DOHH2 (cell line): ENCODE data around the gene PRRT1B.

Source experiments
- H3F3A ChIP-seq: fragments of 200-600 bp; sonication (generic), shearing (Covaris generic); 2 replicates; pipeline ENCODE4 v1.6.0; 2016; ENCODE audit warnings: antibody characterized with exemption, mild to moderate bottlenecking; ENCODE audit not compliant: control insufficient read depth, insufficient read depth
- H3K27ac ChIP-seq: fragments of 200-600 bp; sonication (generic); 2 replicates; pipeline ENCODE4 v1.5.1; 2014; ENCODE audit warnings: low read depth, mild to moderate bottlenecking, low read length, moderate library complexity
- H3K27me3 ChIP-seq: fragments of 200-600 bp; sonication (generic); 2 replicates; pipeline ENCODE4 v1.6.1; 2014; ENCODE audit warnings: mild to moderate bottlenecking, low read length, mixed read lengths; ENCODE audit not compliant: control insufficient read depth
- H3K36me3 ChIP-seq: fragments of 200-600 bp; sonication (generic); 2 replicates; pipeline ENCODE4 v1.6.1; 2014; ENCODE audit warnings: mild to moderate bottlenecking, low read length, moderate library complexity, mixed read lengths; ENCODE audit not compliant: control insufficient read depth
- H3K4me1 ChIP-seq: fragments of 200-600 bp; sonication (generic); 2 replicates; pipeline ENCODE4 v1.6.1; 2014; ENCODE audit warnings: mild to moderate bottlenecking, low read length, mixed read lengths; ENCODE audit not compliant: control insufficient read depth
- H3K4me2 ChIP-seq: fragments of 200-600 bp; sonication (generic); 2 replicates; pipeline ENCODE4 v1.6.0; 2014; ENCODE audit warnings: mild to moderate bottlenecking, low read length, moderate library complexity
- H3K4me3 ChIP-seq: fragments of 200-600 bp; sonication (generic); 2 replicates; pipeline ENCODE4 v1.5.1; 2014; ENCODE audit warnings: mild to moderate bottlenecking, low read length, mixed read lengths
- H3K79me2 ChIP-seq: fragments of 200-600 bp; sonication (generic); 2 replicates; pipeline ENCODE4 v1.6.1; 2014; ENCODE audit warnings: mild to moderate bottlenecking, low read length, mixed read lengths; ENCODE audit not compliant: control insufficient read depth
- H3K9me2 ChIP-seq: fragments of 200-600 bp; sonication (generic); replicated peaks from 2 replicates; pipeline ENCODE4 v1.6.1; 2014; ENCODE audit warnings: mild to moderate bottlenecking, low read length, mixed read lengths; ENCODE audit not compliant: control insufficient read depth
- H3K9me3 ChIP-seq: fragments of 200-600 bp; sonication (generic); 2 replicates; pipeline ENCODE4 v1.6.1; 2014; ENCODE audit warnings: antibody characterized with exemption, low read length, mixed read lengths; ENCODE audit not compliant: control insufficient read depth, insufficient read depth
- H4K20me1 ChIP-seq: fragments of 200-600 bp; sonication (generic); 2 replicates; pipeline ENCODE4 v1.6.0; 2014; ENCODE audit warnings: low read depth, mild to moderate bottlenecking, antibody characterized with exemption, low read length, moderate library complexity; ENCODE audit not compliant: control insufficient read depth, insufficient read depth
- CTCF ChIP-seq: fragments of 200-600 bp; sonication (generic); IDR thresholded peaks from one replicate; pipeline ENCODE4 v1.5.1; 2014; ENCODE audit warnings: antibody characterized with exemption, mild to moderate bottlenecking, low read depth, low read length; ENCODE audit not compliant: poor library complexity, severe bottlenecking
- EZH2phosphoT487 ChIP-seq: fragments of 200-600 bp; sonication (generic); IDR thresholded peaks from 2 replicates; pipeline ENCODE4 v1.6.1; 2017; ENCODE audit warnings: borderline replicate concordance, mild to moderate bottlenecking, antibody characterized with exemption, low read length, moderate library complexity, mixed read lengths

PRRT1B gene

GRCh38 chr9:131530920-131531832, 14.1 kb upstream of the PRRT1B start, which contains the start of gene UCK1:
UCK1 (minus strand) TSS chr9:131531263; CDS start chr9:131531174, 89 bp downstream.
- Histone ChIP-seq H3K36me3 (peaks cover 38% of the 10 kb centered on the region), H3F3A (no peaks in the 10 kb centered on the region), H3K4me1 (peaks cover 23% of the 10 kb centered on the region), H3K27ac (peak within 1 kb of the TSS; percentile 40), H3K4me3 (peak within 1 kb of the TSS; percentile 93), H3K79me2 (peaks cover 16% of the 10 kb centered on the region), H3K9me3 (no peaks in the 10 kb centered on the region), H3K9me2 (no peaks in the 10 kb centered on the region), H3K27me3 (no peaks in the 10 kb centered on the region), H4K20me1 (no peaks in the 10 kb centered on the region), H3K4me2 (peak within 1 kb of the TSS; percentile 99)
- TF ChIP-seq CTCF (no peak), EZH2phosphoT487 (no peak)

- Histone ChIP-seq H3K27me3 (no peaks in the 10 kb centered on the region), H3F3A (no peaks in the 10 kb centered on the region), H3K4me3 (no peak overlapping the region), H3K4me2 (peak overlapping the region; percentile 31; the same call in 1 of the 2 replicates), H3K27ac (no peak overlapping the region), H3K9me3 (no peaks in the 10 kb centered on the region), H4K20me1 (no peaks in the 10 kb centered on the region), H3K9me2 (no peaks in the 10 kb centered on the region), H3K4me1 (peaks cover 30% of the 10 kb centered on the region), H3K79me2 (peaks cover 12% of the 10 kb centered on the region), H3K36me3 (peaks cover 7% of the 10 kb centered on the region)
- TF ChIP-seq EZH2phosphoT487 (no peak), CTCF (no peak)
Observed at GRCh38 chr9:131534721-131535237, 10.5 kb upstream of the PRRT1B start.

- no peak overlapping the region for H3K4me2 ChIP-seq
- H3K4me3 ChIP-seq = no peak overlapping the region
- H3K79me2 ChIP-seq = no peaks in the 10 kb centered on the region
- no peaks in the 10 kb centered on the region for H3F3A ChIP-seq
- H3K9me3 ChIP-seq = no peaks in the 10 kb centered on the region
- no peaks in the 10 kb centered on the region for H3K27me3 ChIP-seq
- peaks cover 19% of the 10 kb centered on the region for H3K4me1 ChIP-seq
- H3K36me3 ChIP-seq = no peaks in the 10 kb centered on the region
- H4K20me1 ChIP-seq = no peaks in the 10 kb centered on the region
- no peaks in the 10 kb centered on the region for H3K9me2 ChIP-seq
- no peak for TF ChIP-seq EZH2phosphoT487
- TF ChIP-seq CTCF = no peak
- H3K27ac ChIP-seq = no peak overlapping the region
Observed at GRCh38 chr9:131537946-131538345, 7.4 kb upstream of the PRRT1B start.
